Body of pancreas (tissue), 4 donors: ENCODE data around the gene KCNAB2. TPM values are rescaled to one million over a fixed set of nuclear protein-coding genes. Genes with fewer than 3 reads are reported as not detected.

ENCODE experiments used
- ATAC-seq: fragments of 150-250 bp; one replicate; pipeline ENCODE4 v1.9.1; 2016
- DNase-seq, 4 donors: peaks; one replicate each; pipeline ENCODE4 v3.0.0-alpha.2; 2019
- H3K27ac ChIP-seq, 4 donors: fragments of 200-600 bp; sonication (generic); 1 replicate in 3 of 4; 2 replicates in 1 of 4; pipeline versions ENCODE4 v1.5.1 to v1.6.1; 2016 to 2019; ENCODE audit warnings: mild to moderate bottlenecking in 1 of 4, mixed read lengths in 1 of 4, moderate library complexity in 1 of 4
- H3K27me3 ChIP-seq, 2 donors: fragments of 200-600 bp; sonication (generic); one replicate each; pipeline ENCODE4 v1.6.0; 2016; ENCODE audit warnings: mild to moderate bottlenecking in 1 of 2
- H3K36me3 ChIP-seq, 2 donors: fragments of 200-600 bp; sonication (generic); replicated peaks in 1 of 2; 2 replicates each; pipeline ENCODE4 v1.5.1; 2016; ENCODE audit warnings: low read depth in 2 of 2; ENCODE audit not compliant: insufficient read depth in 1 of 2
- H3K4me1 ChIP-seq: fragments of 200-600 bp; sonication (generic); one replicate; pipeline ENCODE4 v1.6.0; 2016
- H3K4me3 ChIP-seq, 2 donors: fragments of 200-600 bp; sonication (generic); 1 replicate in 1 of 2; 2 replicates in 1 of 2; pipeline ENCODE4 v1.5.1; 2016 to 2019
- H3K9me3 ChIP-seq, 3 donors: fragments of 200-600 bp; sonication (generic); 1 replicate in 2 of 3; 2 replicates in 1 of 3; pipeline ENCODE4 v1.5.1; 2016
- CTCF ChIP-seq, 7 experiments: fragments of 450-650 bp in 4 of 7; fragments of 200-600 bp in 3 of 7; sonication (generic) in 3 of 7; IDR thresholded peaks; one replicate each; pipeline ENCODE4 v1.5.1; 2016 to 2019; ENCODE audit warnings: antibody characterized with exemption in 7 of 7
- POLR2A ChIP-seq, 3 donors: fragments of 450-650 bp; IDR thresholded peaks; one replicate each; pipeline ENCODE4 v1.6.1; 2016; ENCODE audit warnings: antibody characterized with exemption in 3 of 3, mild to moderate bottlenecking in 2 of 3
- WGBS, 2 donors: methylation state at CpG; one replicate each; pipeline ENCODE4 v1.1.5; 2017; 5-methylcytosine and 5-hydroxymethylcytosine counted together
- intact Hi-C: fragments of 100-400 bp; cut with DNase I; formaldehyde crosslinking; loops from one replicate; pipeline ENCODE4 v1.15.1; 2023
- total RNA-seq, 2 donors: library from RNA; depleted of rRNA; stranded (reverse); fragments of >200 nt; gene quantifications; one replicate each; pipeline ENCODE4 v1.1.0, GENCODE V29; 2016

KCNAB2 gene
- total RNA-seq, 2 donors from 2014 or later, result 4.6 to 7.0 TPM

GRCh38 chr1:6134206-6134605, 88.5 kb downstream of the KCNAB2 start:
- 64 to 75% methylated on average over 2 to 11 of the region's 11 CpGs for WGBS, 2 donors
- no peak for TF ChIP-seq CTCF (IDR thresholded peaks at IDR 0.05)
- ATAC-seq (no peak), DNase-seq (no peak)
- H3K4me1 ChIP-seq, result no peaks in the 10 kb centered on the region
- H3K4me3 ChIP-seq, result no peak overlapping the region
- intact Hi-C loops, result no loop called here
- H3K9me3 ChIP-seq, result no peaks in the 10 kb centered on the region
- no peaks in the 10 kb centered on the region for H3K36me3 ChIP-seq
- no peak overlapping the region for H3K27ac ChIP-seq
- H3K27me3 ChIP-seq, result no peaks in the 10 kb centered on the region

- no peak for TF ChIP-seq POLR2A (IDR thresholded peaks at IDR 0.05)
- TF ChIP-seq CTCF (IDR thresholded peaks at IDR 0.05), result no peak
- ATAC-seq (no peak), DNase-seq (peak in 1 of 4 donors; percentile 1)
- no peaks in the 10 kb centered on the region for H3K4me1 ChIP-seq
- H3K36me3 ChIP-seq, result no peaks in the 10 kb centered on the region
- WGBS, 2 donors, result 69% methylated on average over 22 of the region's 22 CpGs; no CpG with 5 or more reads in 1 of the 2 donors
- H3K4me3 ChIP-seq, result no peak overlapping the region
- no peaks in the 10 kb centered on the region for H3K9me3 ChIP-seq
- H3K27me3 ChIP-seq, result no peaks in the 10 kb centered on the region
- intact Hi-C loops, result no loop called here
- no peak overlapping the region for H3K27ac ChIP-seq
These were observed 89.2 kb downstream of the KCNAB2 start for GRCh38 chr1:6134741-6135510.

- ATAC-seq, result no peak
- Histone ChIP-seq H3K27me3 (no peaks in the 10 kb centered on the region), H3K4me3 (no peak overlapping the region), H3K27ac (no peak overlapping the region), H3K4me1 (no peaks in the 10 kb centered on the region), H3K36me3 (no peaks in the 10 kb centered on the region), H3K9me3 (no peaks in the 10 kb centered on the region)
- TF ChIP-seq POLR2A (IDR thresholded peaks at IDR 0.05) (no peak), CTCF (IDR thresholded peaks at IDR 0.05) (no peak)
- intact Hi-C loops, result no loop called here
- WGBS, 2 donors, result 56 to 64% methylated on average over 9 to 16 of the region's 16 CpGs
- DNase-seq, result no peak
These were observed 91.0 kb downstream of the KCNAB2 start for GRCh38 chr1:6136516-6137220.

- no peaks in the 10 kb centered on the region for H3K36me3 ChIP-seq
- intact Hi-C loops, result no loop called here
- ATAC-seq (no peak), DNase-seq (no peak)
- WGBS, 2 donors, result 48 to 70% methylated on average over 2 to 5 of the region's 5 CpGs
- no peaks in the 10 kb centered on the region for H3K27me3 ChIP-seq
- TF ChIP-seq POLR2A (IDR thresholded peaks at IDR 0.05) (no peak), CTCF (IDR thresholded peaks at IDR 0.05) (no peak)
- no peaks in the 10 kb centered on the region for H3K4me1 ChIP-seq
- no peaks in the 10 kb centered on the region for H3K9me3 ChIP-seq
- no peak overlapping the region for H3K27ac ChIP-seq
- H3K4me3 ChIP-seq, result no peak overlapping the region
These were observed 92.1 kb downstream of the KCNAB2 start for GRCh38 chr1:6137758-6138157.
